Measurements from ENCODE around the gene JOSD1. TPM values are rescaled to one million over a fixed set of nuclear protein-coding genes. Genes with fewer than 3 reads are reported as not detected.
A peak's percentile ranks its signal among the peaks of the same experiment; 100 is the strongest.

The JOSD1 gene
- total and polyA plus RNA-seq, 2 donors (not counting 3 experiments of a cell fraction or from before 2014, with no cell fraction given), result 61.7 to 73.1 TPM

GRCh38 chr22:38655519-38656255 is 45.1 kb downstream of the JOSD1 start:
- Histone ChIP-seq H3K36me3 (ENCODE audit: control insufficient read depth in 2 of 2, extremely low read depth in 1 of 2, insufficient read depth in 2 of 2, low read length in 2 of 2) (no peaks in the 10 kb centered on the region), H4K20me1 (replicated peaks; ENCODE audit: control insufficient read depth, extremely low read depth, insufficient read depth, low read length) (no peaks in the 10 kb centered on the region), H3K9ac (replicated peaks; ENCODE audit: extremely low read depth, insufficient read depth, low read length) (peak overlapping the region; percentile 98), H3K4me2 (ENCODE audit: insufficient read depth, low read length) (peak overlapping the region; percentile 88), H3K27ac (ENCODE audit: insufficient read depth, low read depth, low read length) (peak overlapping the region; percentile 96), H3K4me3 (replicated peaks in 1 of 3; ENCODE audit: insufficient read depth in 1 of 3, low read depth in 1 of 3, low read length in 3 of 3) (peak overlapping the region; percentile 31 to 94 (median 82)), H3K79me2 (ENCODE audit: control insufficient read depth, insufficient read depth, low read length) (peaks cover 8% of the 10 kb centered on the region), H3K9me1 (replicated peaks; ENCODE audit: control insufficient read depth, extremely low read depth, insufficient read depth, low read length) (no peaks in the 10 kb centered on the region), H3K4me1 (ENCODE audit: control insufficient read depth, extremely low read depth, insufficient read depth, low read length) (peaks cover 11% of the 10 kb centered on the region), H2AFZ (ENCODE audit: low read depth, low read length) (peak overlapping the region; percentile 78), H3K9me3 (replicated peaks; ENCODE audit: control insufficient read depth, insufficient read depth, low read length) (no peaks in the 10 kb centered on the region), H3K27me3 (ENCODE audit: control insufficient read depth in 2 of 2, insufficient read depth in 2 of 2, low read length in 2 of 2) (no peaks in the 10 kb centered on the region)
- no peak for DNase-seq (ENCODE audit: low read depth, low spot score)
- dilution Hi-C loops (cut with MboI; ENCODE audit: extremely low pct_ligation_motif_present, low sequenced_read_pairs), result no loop called here
- intact Hi-C loops (cut with micrococcal nuclease), result loop anchor here (1.0 to 2.0 kb wide), 3 partner anchors 26 to 149 kb away; partner anchors contain the start of genes DDX17, JOSD1 and TOMM22
- TF ChIP-seq EZH2 (IDR thresholded peaks at IDR 0.05; ENCODE audit: borderline replicate concordance, low read depth, low read length, severe bottlenecking) (no peak), JUN (IDR thresholded peaks at IDR 0.05; ENCODE audit: borderline replicate concordance, insufficient read depth, insufficient read length, low read depth) (no peak), MYC (IDR thresholded peaks at IDR 0.05; ENCODE audit: low read depth, low read length) (no peak), POLR2A (IDR thresholded peaks at IDR 0.05; ENCODE audit: low read depth, low read length) (no peak), FOS (IDR thresholded peaks at IDR 0.05; ENCODE audit: borderline replicate concordance, insufficient read depth, low read length) (no peak), GATA2 (IDR thresholded peaks at IDR 0.05; ENCODE audit: insufficient read depth, insufficient read length, low read depth, low read length) (no peak), CTCF (IDR thresholded peaks at IDR 0.05; ENCODE audit: extremely low read depth in 1 of 2, insufficient read depth in 1 of 2, low read depth in 1 of 2, low read length in 2 of 2) (no peak), MAX (IDR thresholded peaks at IDR 0.05; ENCODE audit: insufficient read depth, insufficient read length) (no peak), POLR2AphosphoS5 (IDR thresholded peaks at IDR 0.05; ENCODE audit: insufficient read depth, low read depth, low read length) (no peak)
- CTCF ChIA-PET, result no interaction called here
- POLR2A ChIA-PET, result no interaction called here
- BruUV-seq (replicated peaks), result TSS peak; percentile 82
- no peak for FAIRE-seq
